Measurements from ENCODE around the gene MAP1LC3A.

MAP1LC3A gene

DNA sequence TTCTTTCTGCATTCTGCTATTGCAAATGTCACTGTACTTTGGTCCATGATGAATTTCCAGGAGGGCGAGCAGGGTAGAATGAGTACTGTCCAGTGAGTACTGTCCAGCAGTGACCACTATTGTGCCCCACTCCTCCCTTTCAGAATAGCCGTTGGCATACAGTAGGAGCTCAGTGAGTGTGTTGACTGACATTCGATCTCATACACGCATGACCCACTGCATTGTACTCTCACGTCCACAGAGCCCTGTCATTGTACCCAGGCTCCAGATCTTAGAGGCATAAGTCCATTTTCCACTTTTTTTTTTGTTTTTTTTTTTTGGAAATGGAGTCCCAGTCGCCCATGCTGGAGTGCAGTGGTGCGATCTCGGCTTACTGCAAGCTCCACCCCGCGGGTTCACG, 34.1 kb upstream of the MAP1LC3A start:
- no peak overlapping the region for H3K4me3 ChIP-seq (ENCODE audit: low read depth, low read length)
- no peak for DNase-seq (ENCODE audit: low read depth)
- TF ChIP-seq POLR2A (IDR thresholded peaks at IDR 0.05; ENCODE audit: extremely low read depth, insufficient read length), result no peak
- TF ChIP-seq MYC (IDR thresholded peaks at IDR 0.05; ENCODE audit: low read depth, low read length), result no peak
- no peak for TF ChIP-seq MAX (IDR thresholded peaks at IDR 0.05; ENCODE audit: low read depth, low read length)

- no peak overlapping the region for H3K4me3 ChIP-seq (ENCODE audit: low read depth, low read length)
- TF ChIP-seq, protein P1, sequence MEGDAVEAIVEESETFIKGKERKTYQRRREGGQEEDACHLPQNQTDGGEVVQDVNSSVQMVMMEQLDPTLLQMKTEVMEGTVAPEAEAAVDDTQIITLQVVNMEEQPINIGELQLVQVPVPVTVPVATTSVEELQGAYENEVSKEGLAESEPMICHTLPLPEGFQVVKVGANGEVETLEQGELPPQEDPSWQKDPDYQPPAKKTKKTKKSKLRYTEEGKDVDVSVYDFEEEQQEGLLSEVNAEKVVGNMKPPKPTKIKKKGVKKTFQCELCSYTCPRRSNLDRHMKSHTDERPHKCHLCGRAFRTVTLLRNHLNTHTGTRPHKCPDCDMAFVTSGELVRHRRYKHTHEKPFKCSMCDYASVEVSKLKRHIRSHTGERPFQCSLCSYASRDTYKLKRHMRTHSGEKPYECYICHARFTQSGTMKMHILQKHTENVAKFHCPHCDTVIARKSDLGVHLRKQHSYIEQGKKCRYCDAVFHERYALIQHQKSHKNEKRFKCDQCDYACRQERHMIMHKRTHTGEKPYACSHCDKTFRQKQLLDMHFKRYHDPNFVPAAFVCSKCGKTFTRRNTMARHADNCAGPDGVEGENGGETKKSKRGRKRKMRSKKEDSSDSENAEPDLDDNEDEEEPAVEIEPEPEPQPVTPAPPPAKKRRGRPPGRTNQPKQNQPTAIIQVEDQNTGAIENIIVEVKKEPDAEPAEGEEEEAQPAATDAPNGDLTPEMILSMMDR (IDR thresholded peaks at IDR 0.05; ENCODE audit: low read depth, low read length), result no peak
- TF ChIP-seq POLR2A (IDR thresholded peaks at IDR 0.05; ENCODE audit: extremely low read depth, insufficient read length), result no peak
- TF ChIP-seq MAX (IDR thresholded peaks at IDR 0.05; ENCODE audit: low read depth, low read length), result no peak
- no peak for TF ChIP-seq MYC (IDR thresholded peaks at IDR 0.05; ENCODE audit: low read depth, low read length)
These were observed 33.2 kb upstream of the MAP1LC3A start for GRCh38 chr20:34525342-34525708.

GRCh38 chr20:34525709-34526416, 32.7 kb upstream of the MAP1LC3A start:
- TF ChIP-seq MAX (IDR thresholded peaks at IDR 0.05; ENCODE audit: low read depth, low read length) (no peak), POLR2A (IDR thresholded peaks at IDR 0.05; ENCODE audit: extremely low read depth, insufficient read length) (no peak), MYC (IDR thresholded peaks at IDR 0.05; ENCODE audit: low read depth, low read length) (no peak)
- TF ChIP-seq, protein P1 (IDR thresholded peaks at IDR 0.05; ENCODE audit: low read depth, low read length), result no peak
- peak; percentile 37 for DNase-seq (ENCODE audit: low read depth)

More at GRCh38 chr20:34525342-34525708, 33.2 kb upstream of the MAP1LC3A start:
- DNase-seq (ENCODE audit: low read depth), result no peak

DNA sequence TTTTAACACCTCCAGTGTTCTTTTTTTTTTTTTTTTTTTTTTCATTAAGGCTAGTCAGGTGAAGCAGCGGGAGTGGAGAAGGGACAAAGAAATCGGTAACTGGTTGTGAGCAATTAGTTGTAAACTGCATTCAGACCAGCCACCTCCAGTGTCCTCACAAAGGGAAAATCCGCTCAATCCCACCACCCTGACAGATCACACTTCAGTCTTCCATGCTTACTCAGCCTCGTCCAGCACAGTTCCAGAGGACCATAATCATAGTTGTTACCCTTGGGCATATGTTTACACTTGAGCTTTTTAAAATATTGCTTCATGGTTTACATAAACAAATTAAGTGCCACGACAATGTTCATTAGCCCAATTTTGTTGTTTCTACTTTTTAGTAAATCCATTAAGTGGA, 32.1 kb upstream of the MAP1LC3A start:
- TF ChIP-seq, protein P1 (IDR thresholded peaks at IDR 0.05; ENCODE audit: low read depth, low read length), result no peak
- TF ChIP-seq MYC (IDR thresholded peaks at IDR 0.05; ENCODE audit: low read depth, low read length) (no peak), MAX (IDR thresholded peaks at IDR 0.05; ENCODE audit: low read depth, low read length) (no peak), POLR2A (IDR thresholded peaks at IDR 0.05; ENCODE audit: extremely low read depth, insufficient read length) (no peak)
- no peak for DNase-seq (ENCODE audit: low read depth)
- no peak overlapping the region for H3K4me3 ChIP-seq (ENCODE audit: low read depth, low read length)

More at GRCh38 chr20:34525709-34526416, 32.7 kb upstream of the MAP1LC3A start:
- H3K4me3 ChIP-seq (ENCODE audit: low read depth, low read length), result no peak overlapping the region

DNA sequence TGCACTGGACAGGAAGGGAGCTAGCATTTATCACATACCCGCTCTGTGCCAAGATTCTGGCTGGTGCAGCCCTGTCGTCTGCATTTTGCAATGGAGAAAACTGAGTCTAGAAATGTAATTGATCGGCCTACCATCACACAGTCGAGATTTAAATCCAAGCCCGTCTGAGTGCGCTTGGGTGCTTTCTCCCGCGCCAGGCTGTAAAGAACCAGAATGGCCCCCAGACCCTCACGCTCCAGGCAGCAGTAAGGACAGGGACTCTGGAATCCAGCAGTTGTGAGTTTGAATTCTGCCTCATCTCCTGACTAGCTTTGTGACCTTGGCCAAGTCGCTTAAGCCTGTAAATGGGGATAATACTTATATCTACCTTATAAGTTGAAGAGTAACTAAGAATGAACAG, 31.5 kb upstream of the MAP1LC3A start:
- DNase-seq (ENCODE audit: low read depth), result no peak
- no peak for TF ChIP-seq POLR2A (IDR thresholded peaks at IDR 0.05; ENCODE audit: extremely low read depth, insufficient read length)
- TF ChIP-seq MAX (IDR thresholded peaks at IDR 0.05; ENCODE audit: low read depth, low read length), result no peak
- TF ChIP-seq, protein P1 (IDR thresholded peaks at IDR 0.05; ENCODE audit: low read depth, low read length), result no peak
- TF ChIP-seq MYC (IDR thresholded peaks at IDR 0.05; ENCODE audit: low read depth, low read length), result no peak
- H3K4me3 ChIP-seq (ENCODE audit: low read depth, low read length), result no peak overlapping the region

- no peak for DNase-seq (ENCODE audit: low read depth)
- no peak overlapping the region for H3K4me3 ChIP-seq (ENCODE audit: low read depth, low read length)
- TF ChIP-seq, protein P1 (IDR thresholded peaks at IDR 0.05; ENCODE audit: low read depth, low read length), result no peak
- TF ChIP-seq MYC (IDR thresholded peaks at IDR 0.05; ENCODE audit: low read depth, low read length) (no peak), POLR2A (IDR thresholded peaks at IDR 0.05; ENCODE audit: extremely low read depth, insufficient read length) (no peak), MAX (IDR thresholded peaks at IDR 0.05; ENCODE audit: low read depth, low read length) (no peak)
These were observed 29.6 kb upstream of the MAP1LC3A start for GRCh38 chr20:34528921-34529297.
